H9 (cell line): ENCODE data around the gene SLAIN1. TPM values are rescaled to one million over a fixed set of nuclear protein-coding genes. Genes with fewer than 3 reads are reported as not detected.

Experiments
- DNase-seq: peaks from one replicate; pipeline ENCODE4 v3.0.0-alpha.2; 2017
- H2AFZ ChIP-seq: one replicate; pipeline ENCODE4 v1.6.1; 2013; ENCODE audit warnings: mild to moderate bottlenecking, low read length, control low read depth, moderate library complexity
- H2AK5ac ChIP-seq: 2 replicates; pipeline ENCODE4 v1.6.1; 2013; ENCODE audit warnings: low read length, control low read depth, mixed read lengths; ENCODE audit not compliant: insufficient read length
- H2BK120ac ChIP-seq: one replicate; pipeline ENCODE4 v1.6.1; 2013; ENCODE audit warnings: low read depth, mild to moderate bottlenecking, low read length, control low read depth, inconsistent platforms; ENCODE audit not compliant: poor library complexity, severe bottlenecking
- H2BK12ac ChIP-seq: 2 replicates; pipeline ENCODE4 v1.6.1; 2013; ENCODE audit warnings: low read length, control low read depth, mixed read lengths, low read depth; ENCODE audit not compliant: insufficient read length
- H2BK15ac ChIP-seq: 2 replicates; pipeline ENCODE4 v1.6.1; 2013; ENCODE audit warnings: low read depth, low read length, control low read depth
- H2BK20ac ChIP-seq: one replicate; pipeline ENCODE4 v1.6.1; 2013; ENCODE audit warnings: low read depth, mild to moderate bottlenecking, low read length, control low read depth, inconsistent platforms; ENCODE audit not compliant: poor library complexity, severe bottlenecking
- H2BK5ac ChIP-seq: 2 replicates; pipeline ENCODE4 v1.6.1; 2013; ENCODE audit warnings: low read length, control low read depth, mixed read lengths; ENCODE audit not compliant: insufficient read length
- H3K14ac ChIP-seq: 2 replicates; pipeline ENCODE4 v1.6.1; 2013; ENCODE audit warnings: low read length, control low read depth; ENCODE audit not compliant: insufficient read depth
- H3K18ac ChIP-seq: 2 replicates; pipeline ENCODE4 v1.6.1; 2013; ENCODE audit warnings: low read depth, mild to moderate bottlenecking, mixed read lengths, low read length, control low read depth; ENCODE audit not compliant: insufficient read length
- H3K23ac ChIP-seq: 2 replicates; pipeline ENCODE4 v1.6.1; 2013; ENCODE audit warnings: low read length, control low read depth, mixed read lengths, low read depth; ENCODE audit not compliant: insufficient read length
- H3K23me2 ChIP-seq: 2 replicates; pipeline ENCODE4 v1.6.1; 2013; ENCODE audit warnings: low read depth, mild to moderate bottlenecking, mixed read lengths, low read length, control low read depth; ENCODE audit not compliant: insufficient read length, poor library complexity, severe bottlenecking
- H3K27ac ChIP-seq: 2 replicates; pipeline ENCODE4 v1.5.1; 2013; ENCODE audit warnings: low read length, control low read depth, mixed read lengths, low read depth; ENCODE audit not compliant: insufficient read length
- H3K27me3 ChIP-seq: 2 replicates; pipeline ENCODE4 v1.6.1; 2013; ENCODE audit warnings: low read length, control low read depth, inconsistent platforms; ENCODE audit not compliant: insufficient read depth
- H3K4ac ChIP-seq: 2 replicates; pipeline ENCODE4 v1.6.1; 2013; ENCODE audit warnings: low read depth, mild to moderate bottlenecking, control low read depth, inconsistent platforms, low read length, moderate library complexity
- H3K4me1 ChIP-seq: 2 replicates; pipeline ENCODE4 v1.6.1; 2013; ENCODE audit warnings: low read length, control low read depth, inconsistent platforms; ENCODE audit not compliant: insufficient read depth
- H3K4me2 ChIP-seq: 2 replicates; pipeline ENCODE4 v1.6.1; 2013; ENCODE audit warnings: low read length, control low read depth, mixed read lengths; ENCODE audit not compliant: insufficient read length, insufficient read depth
- H3K56ac ChIP-seq: 2 replicates; pipeline ENCODE4 v1.6.1; 2013; ENCODE audit warnings: low read depth, mild to moderate bottlenecking, mixed read lengths, low read length, control low read depth; ENCODE audit not compliant: insufficient read length
- H3K79me1 ChIP-seq: 2 replicates; pipeline ENCODE4 v1.6.1; 2013; ENCODE audit warnings: low read depth, mild to moderate bottlenecking, moderate library complexity, low read length, control low read depth, inconsistent platforms; ENCODE audit not compliant: insufficient read depth, poor library complexity, severe bottlenecking
- H3K79me2 ChIP-seq: 2 replicates; pipeline ENCODE4 v1.6.1; 2013; ENCODE audit warnings: low read length, control low read depth, inconsistent platforms; ENCODE audit not compliant: insufficient read depth
- H3K9ac ChIP-seq: 2 replicates; pipeline ENCODE4 v1.6.1; 2013; ENCODE audit warnings: low read length, control low read depth, mixed read lengths; ENCODE audit not compliant: insufficient read length; ENCODE audit errors: extremely low read depth
- H3K9me3 ChIP-seq: one replicate; pipeline ENCODE4 v1.6.1; 2013; ENCODE audit warnings: low read depth, low read length, inconsistent platforms; ENCODE audit not compliant: control insufficient read depth
- H3T11ph ChIP-seq: one replicate; pipeline ENCODE4 v1.6.1; 2013; ENCODE audit warnings: mild to moderate bottlenecking, low read length, control low read depth, inconsistent platforms
- H4K20me1 ChIP-seq: one replicate; pipeline ENCODE4 v1.6.1; 2013; ENCODE audit not compliant: control insufficient read depth, insufficient read length, insufficient read depth
- H4K5ac ChIP-seq: 2 replicates; pipeline ENCODE4 v1.6.1; 2013; ENCODE audit warnings: low read depth, mild to moderate bottlenecking, mixed read lengths, low read length, control low read depth; ENCODE audit not compliant: insufficient read length
- H4K8ac ChIP-seq: replicated peaks from 2 replicates; pipeline ENCODE4 v1.6.1; 2013; ENCODE audit warnings: low read length, control low read depth, mixed read lengths, low read depth; ENCODE audit not compliant: insufficient read length
- H4K91ac ChIP-seq: 2 replicates; pipeline ENCODE4 v1.6.1; 2013; ENCODE audit warnings: low read depth, mild to moderate bottlenecking, moderate library complexity, mixed read lengths, low read length, control low read depth; ENCODE audit not compliant: insufficient read length
- H3K27ac Mint-ChIP-seq, 3 experiments: 2 replicates in 2 of 3; 3 replicates in 1 of 3; pipeline ENCODE4 v1.8.0; 2020 to 2021; ENCODE audit warnings: mixed read lengths in 3 of 3, mild to moderate bottlenecking in 1 of 3, moderate library complexity in 1 of 3
- H3K27me3 Mint-ChIP-seq: 2 replicates; pipeline ENCODE4 v1.8.0; 2021; ENCODE audit warnings: low read depth, mild to moderate bottlenecking, moderate library complexity, mixed read lengths
- H3K36me3 Mint-ChIP-seq, 3 experiments: 2 replicates in 2 of 3; 3 replicates in 1 of 3; pipeline ENCODE4 v1.8.0; 2020 to 2021; ENCODE audit warnings: low read depth in 3 of 3, mixed read lengths in 3 of 3; ENCODE audit not compliant: insufficient read depth in 1 of 3
- H3K4me1 Mint-ChIP-seq, 2 experiments: 2 replicates each; pipeline ENCODE4 v1.8.0; 2020; ENCODE audit warnings: mixed read lengths in 2 of 2
- H3K4me3 Mint-ChIP-seq, 2 experiments: 2 replicates in 1 of 2; 3 replicates in 1 of 2; pipeline ENCODE4 v1.8.0; 2020 to 2021; ENCODE audit warnings: mild to moderate bottlenecking in 2 of 2, mixed read lengths in 2 of 2, moderate library complexity in 1 of 2
- H3K9me3 Mint-ChIP-seq, 2 experiments: 2 replicates in 1 of 2; 3 replicates in 1 of 2; pipeline ENCODE4 v1.8.0; 2020; ENCODE audit warnings: mild to moderate bottlenecking in 2 of 2, mixed read lengths in 2 of 2, moderate library complexity in 1 of 2
- CTCF ChIP-seq: fragments of 200-600 bp; sonication (generic); conservative IDR thresholded peaks from 3 replicates; pipeline ENCODE4 v1.8.0; 2021; ENCODE audit warnings: antibody characterized with exemption, mild to moderate bottlenecking
- WGBS: extraction: QIAGEN DNeasy Blood & Tissue Kit; methylation state at CpG from one replicate; pipeline ENCODE4 v1.1.7; 2013; ENCODE audit warnings: missing lambda C conversion rate, low lambda C conversion rate, mixed read lengths; ENCODE audit not compliant: insufficient read length; ENCODE audit errors: extremely low coverage; 5-methylcytosine and 5-hydroxymethylcytosine counted together
- total RNA-seq: library from RNA; stranded (reverse); gene quantifications from 2 replicates; pipeline ENCODE4 v1.2.1, GENCODE V29; 2021

The SLAIN1 gene
- total RNA-seq, 1 experiment from 2014 or later, result 23.2 TPM

- H3K9ac ChIP-seq, result no peak overlapping the region
These were observed 42.7 kb downstream of the SLAIN1 start for GRCh38 chr13:77740097-77740735.

More at GRCh38 chr13:77740097-77740735, 42.7 kb downstream of the SLAIN1 start:
- Histone ChIP-seq H2AFZ (no peak overlapping the region), H3T11ph (no peak overlapping the region), H3K27ac (no peak overlapping the region), H3K27me3 (no peaks in the 10 kb centered on the region), H3K79me2 (peaks cover 2% of the 10 kb centered on the region; the same call in 1 of the 2 replicates), H3K56ac (no peak overlapping the region), H4K91ac (no peak overlapping the region), H3K18ac (no peak overlapping the region), H2AK5ac (no peak overlapping the region), H2BK12ac (no peak overlapping the region), H3K4me1 (peaks cover 3% of the 10 kb centered on the region; the same call in 1 of the 2 replicates), H3K23me2 (no peaks in the 10 kb centered on the region), H2BK20ac (no peak overlapping the region), H3K79me1 (peaks cover 2% of the 10 kb centered on the region), H3K4me2 (no peak overlapping the region), H2BK15ac (no peak overlapping the region), H3K14ac (no peak overlapping the region), H2BK5ac (no peak overlapping the region), H4K8ac (no peak overlapping the region), H3K9me3 (no peaks in the 10 kb centered on the region), H2BK120ac (no peak overlapping the region), H4K5ac (no peak overlapping the region), H3K4ac (no peak overlapping the region), H3K23ac (no peak overlapping the region), H4K20me1 (no peaks in the 10 kb centered on the region)
- H3K27ac Mint-ChIP-seq, result peak overlapping the region in 1 of 3 experiments; percentile 57; a peak in 2 of 7 replicates
- 100% methylated on average over 1 of the region's 7 CpGs for WGBS
- no peaks in the 10 kb centered on the region for H3K9me3 Mint-ChIP-seq
- H3K4me1 Mint-ChIP-seq, result peaks cover 7 to 8% of the 10 kb centered on the region in 2 experiments
- H3K36me3 Mint-ChIP-seq, result peaks cover 6 to 12% (median 12%) of the 10 kb centered on the region in 3 experiments
- H3K27me3 Mint-ChIP-seq, result no peaks in the 10 kb centered on the region
- DNase-seq, result no peak
- no peak for TF ChIP-seq CTCF
- H3K4me3 Mint-ChIP-seq, result no peak overlapping the region
